PFSK-1 (cell line): ENCODE measurements around the gene AOAH.

ENCODE experiments used
- FOXP2 ChIP-seq: optimal IDR thresholded peaks from 2 replicates; pipeline ENCODE3; 2011; ENCODE audit warnings: borderline replicate concordance, control low read depth, inconsistent platforms; ENCODE audit not compliant: insufficient read depth; ENCODE audit errors: extremely low read length, extremely low read depth
- POLR2AphosphoS5 ChIP-seq: IDR thresholded peaks from 2 replicates; pipeline ENCODE4 v1.6.1; 2012; ENCODE audit warnings: low read depth, mild to moderate bottlenecking, control low read depth, low read length, moderate library complexity
- SIN3A ChIP-seq: IDR thresholded peaks from 2 replicates; pipeline ENCODE4 v1.6.1; 2012; ENCODE audit warnings: mild to moderate bottlenecking, low read length, moderate library complexity, borderline replicate concordance; ENCODE audit not compliant: insufficient read depth
- TAF1 ChIP-seq: IDR thresholded peaks from 2 replicates; pipeline ENCODE4 v1.6.1; 2012; ENCODE audit warnings: low read length, control low read depth, borderline replicate concordance; ENCODE audit not compliant: insufficient read depth
- TF ChIP-seq, protein P1 (sequence below), 2 experiments: IDR thresholded peaks; 2 replicates each; pipeline versions ENCODE4 v1.6.1 to v1.8.0; 2011 to 2012; ENCODE audit warnings: low read depth in 2 of 2, low read length in 2 of 2, control low read depth in 1 of 2, inconsistent platforms in 1 of 2, mild to moderate bottlenecking in 1 of 2, moderate library complexity in 1 of 2; ENCODE audit not compliant: insufficient read depth in 1 of 2

AOAH gene

DNA sequence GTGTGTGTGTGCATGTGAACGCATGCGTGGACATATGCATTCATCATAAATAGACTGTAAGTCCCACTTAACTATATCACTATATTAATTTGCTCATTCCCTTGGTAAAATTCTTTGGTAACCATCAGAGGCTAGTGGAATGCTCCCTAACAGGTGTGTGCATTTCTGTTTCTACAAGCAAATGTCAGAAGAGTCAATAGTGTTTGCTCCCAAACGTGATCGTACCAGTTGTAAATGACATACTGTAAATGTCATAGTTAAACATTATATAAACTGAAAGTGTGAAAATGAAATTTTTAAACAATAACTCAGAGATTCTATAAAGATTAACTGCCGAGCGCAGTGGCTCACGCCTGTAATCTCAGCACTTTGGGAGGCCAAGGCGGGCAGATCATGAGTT lies 240.0 kb downstream of the AOAH start:
- TF ChIP-seq FOXP2 = no peak
- TF ChIP-seq SIN3A = no peak
- no peak for TF ChIP-seq TAF1
- TF ChIP-seq POLR2AphosphoS5 = no peak

DNA sequence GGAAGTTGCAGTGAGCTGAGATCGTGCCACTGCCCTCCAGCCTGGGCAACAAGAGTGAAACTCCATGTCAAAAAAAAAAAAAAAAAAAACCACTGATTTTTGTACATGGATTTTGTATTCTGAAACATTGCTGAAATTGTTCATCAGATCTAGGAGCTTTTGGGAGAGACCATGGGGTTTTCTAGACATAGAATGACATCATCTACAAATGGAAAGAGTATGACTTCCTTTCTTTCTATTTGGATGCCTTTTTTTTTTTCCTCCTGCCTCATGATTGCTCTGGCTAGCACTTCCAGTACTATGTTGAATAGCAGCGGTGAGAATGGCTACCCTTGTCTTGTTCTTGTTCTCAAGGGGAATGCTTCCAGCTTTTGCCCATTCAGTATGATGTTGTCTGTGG lies 245.5 kb downstream of the AOAH start:
- TF ChIP-seq FOXP2 (no peak), SIN3A (no peak)

DNA sequence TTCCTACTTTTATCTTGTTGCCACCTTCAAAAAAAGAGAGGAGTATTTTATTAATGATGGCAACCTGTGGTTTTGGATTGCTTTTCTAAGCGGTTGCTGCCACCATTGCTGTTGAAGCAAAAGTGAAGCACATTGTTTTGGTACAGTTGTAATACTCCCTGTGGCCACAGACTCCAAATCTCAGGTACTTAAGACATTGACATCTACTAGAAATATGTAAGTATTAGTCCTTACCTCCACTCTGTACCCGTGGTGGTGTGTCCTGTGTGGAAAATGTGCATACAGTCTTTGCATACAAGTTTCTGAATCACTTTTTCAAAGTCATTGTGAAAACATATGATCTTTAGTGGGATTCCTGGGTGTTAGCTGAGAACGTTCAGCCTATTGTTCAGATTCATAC lies 248.9 kb downstream of the AOAH start:
- no peak for TF ChIP-seq POLR2AphosphoS5

DNA sequence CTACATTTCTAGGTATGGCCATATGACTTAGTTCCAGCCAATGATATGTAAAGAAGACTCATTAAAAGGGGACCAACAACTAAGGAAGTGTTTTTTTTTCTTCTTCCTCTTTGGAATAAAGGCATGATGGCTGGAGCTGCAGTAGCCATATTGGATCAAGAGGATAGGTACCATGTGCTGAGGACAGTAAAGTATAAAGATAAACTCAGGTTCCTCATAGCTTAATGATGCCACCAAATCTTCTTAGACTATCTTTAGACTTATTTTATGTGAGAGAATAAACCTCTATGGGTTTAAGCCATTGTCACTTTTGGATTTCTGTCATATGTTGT lies 249.3 kb downstream of the AOAH start:
- no peak for TF ChIP-seq POLR2AphosphoS5
- TF ChIP-seq FOXP2 = no peak
- no peak for TF ChIP-seq SIN3A
- TF ChIP-seq, protein P1, sequence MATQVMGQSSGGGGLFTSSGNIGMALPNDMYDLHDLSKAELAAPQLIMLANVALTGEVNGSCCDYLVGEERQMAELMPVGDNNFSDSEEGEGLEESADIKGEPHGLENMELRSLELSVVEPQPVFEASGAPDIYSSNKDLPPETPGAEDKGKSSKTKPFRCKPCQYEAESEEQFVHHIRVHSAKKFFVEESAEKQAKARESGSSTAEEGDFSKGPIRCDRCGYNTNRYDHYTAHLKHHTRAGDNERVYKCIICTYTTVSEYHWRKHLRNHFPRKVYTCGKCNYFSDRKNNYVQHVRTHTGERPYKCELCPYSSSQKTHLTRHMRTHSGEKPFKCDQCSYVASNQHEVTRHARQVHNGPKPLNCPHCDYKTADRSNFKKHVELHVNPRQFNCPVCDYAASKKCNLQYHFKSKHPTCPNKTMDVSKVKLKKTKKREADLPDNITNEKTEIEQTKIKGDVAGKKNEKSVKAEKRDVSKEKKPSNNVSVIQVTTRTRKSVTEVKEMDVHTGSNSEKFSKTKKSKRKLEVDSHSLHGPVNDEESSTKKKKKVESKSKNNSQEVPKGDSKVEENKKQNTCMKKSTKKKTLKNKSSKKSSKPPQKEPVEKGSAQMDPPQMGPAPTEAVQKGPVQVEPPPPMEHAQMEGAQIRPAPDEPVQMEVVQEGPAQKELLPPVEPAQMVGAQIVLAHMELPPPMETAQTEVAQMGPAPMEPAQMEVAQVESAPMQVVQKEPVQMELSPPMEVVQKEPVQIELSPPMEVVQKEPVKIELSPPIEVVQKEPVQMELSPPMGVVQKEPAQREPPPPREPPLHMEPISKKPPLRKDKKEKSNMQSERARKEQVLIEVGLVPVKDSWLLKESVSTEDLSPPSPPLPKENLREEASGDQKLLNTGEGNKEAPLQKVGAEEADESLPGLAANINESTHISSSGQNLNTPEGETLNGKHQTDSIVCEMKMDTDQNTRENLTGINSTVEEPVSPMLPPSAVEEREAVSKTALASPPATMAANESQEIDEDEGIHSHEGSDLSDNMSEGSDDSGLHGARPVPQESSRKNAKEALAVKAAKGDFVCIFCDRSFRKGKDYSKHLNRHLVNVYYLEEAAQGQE (IDR thresholded peaks at IDR 0.05; ENCODE audit: insufficient read depth in 1 of 2, low read depth in 2 of 2, low read length in 2 of 2) = no peak

DNA sequence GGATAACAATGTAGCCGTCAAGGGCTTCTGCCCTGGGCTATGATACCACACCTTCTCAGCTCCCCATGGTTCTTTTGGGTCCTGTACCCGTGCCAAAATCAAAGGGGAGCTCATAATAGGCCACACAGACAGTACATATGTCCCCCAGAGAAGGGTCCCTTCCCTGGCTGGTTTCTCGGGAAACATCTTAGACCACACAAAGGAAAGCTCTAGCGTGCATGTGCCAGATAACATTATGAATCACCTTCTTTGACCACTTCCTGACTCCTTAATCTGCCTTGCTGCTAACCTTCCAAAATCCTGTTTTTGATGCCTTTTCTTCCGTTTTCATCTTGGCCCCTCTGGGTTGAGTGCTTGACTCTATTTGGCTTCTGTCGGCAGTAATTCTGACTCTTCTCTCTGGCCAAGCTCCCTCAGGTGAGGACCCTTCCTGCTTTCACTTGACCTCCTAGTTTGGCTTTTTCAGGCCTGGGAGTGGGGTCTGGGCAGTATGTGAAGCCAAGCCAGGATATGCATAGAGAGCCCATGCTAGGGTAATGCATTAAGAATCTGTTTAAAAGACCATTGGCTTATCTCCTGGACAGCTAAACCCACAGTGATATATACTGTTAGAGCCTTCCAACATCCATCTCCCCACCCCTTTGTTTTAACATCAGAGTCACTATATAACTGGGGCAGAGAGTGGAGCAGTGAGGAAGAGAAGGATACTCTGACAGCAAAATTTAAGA lies 249.8 kb downstream of the AOAH start:
- TF ChIP-seq SIN3A = no peak
- TF ChIP-seq POLR2AphosphoS5 = no peak
- no peak for TF ChIP-seq FOXP2
- no peak for TF ChIP-seq TAF1
- TF ChIP-seq, protein P1 (IDR thresholded peaks at IDR 0.05; ENCODE audit: insufficient read depth in 1 of 2, low read depth in 2 of 2, low read length in 2 of 2) = no peak

DNA sequence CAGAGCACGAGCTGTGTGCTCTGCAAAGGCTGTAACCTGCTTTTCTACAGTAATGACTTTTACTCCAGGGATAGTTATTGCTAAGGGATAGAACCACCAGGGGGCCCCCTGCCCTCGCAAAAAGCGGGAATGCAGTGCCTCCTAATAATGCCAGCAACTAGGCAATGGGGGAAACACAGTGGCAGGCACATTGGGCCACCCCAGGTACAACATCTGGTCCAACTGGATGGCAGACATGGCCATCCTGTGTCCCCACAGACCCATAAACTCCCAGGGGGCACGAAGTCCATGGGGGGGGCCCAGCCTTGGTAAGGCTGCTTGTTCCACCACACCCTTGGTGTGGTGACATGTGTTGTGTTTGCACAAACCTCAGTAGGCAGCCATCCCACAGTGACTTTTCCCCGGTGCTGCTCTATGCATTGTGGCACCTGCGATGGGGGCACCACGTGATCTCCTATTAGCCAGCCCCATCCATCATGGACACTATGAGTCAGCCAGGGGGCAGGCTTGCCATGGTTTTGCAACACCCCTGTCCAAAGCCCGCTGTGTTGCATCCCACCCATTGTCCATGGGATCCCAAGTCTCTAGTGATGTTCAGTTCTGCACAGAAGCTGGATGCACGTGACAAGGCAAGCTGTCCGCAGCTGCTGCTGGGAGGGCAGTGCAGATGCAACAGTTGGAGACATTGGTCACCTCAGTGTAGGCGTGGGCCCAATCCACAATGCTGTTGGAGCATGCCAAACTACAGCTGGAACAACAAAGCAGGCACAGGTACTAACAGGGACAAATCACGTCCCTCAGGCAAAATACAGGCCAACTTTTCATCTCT lies 250.6 kb downstream of the AOAH start:
- TF ChIP-seq FOXP2 (no peak), SIN3A (no peak), TAF1 (no peak), POLR2AphosphoS5 (no peak)
- TF ChIP-seq, protein P1 (IDR thresholded peaks at IDR 0.05; ENCODE audit: insufficient read depth in 1 of 2, low read depth in 2 of 2, low read length in 2 of 2) = no peak
